Measurements from ENCODE around the gene GNAI2.

Gene GNAI2

DNA sequence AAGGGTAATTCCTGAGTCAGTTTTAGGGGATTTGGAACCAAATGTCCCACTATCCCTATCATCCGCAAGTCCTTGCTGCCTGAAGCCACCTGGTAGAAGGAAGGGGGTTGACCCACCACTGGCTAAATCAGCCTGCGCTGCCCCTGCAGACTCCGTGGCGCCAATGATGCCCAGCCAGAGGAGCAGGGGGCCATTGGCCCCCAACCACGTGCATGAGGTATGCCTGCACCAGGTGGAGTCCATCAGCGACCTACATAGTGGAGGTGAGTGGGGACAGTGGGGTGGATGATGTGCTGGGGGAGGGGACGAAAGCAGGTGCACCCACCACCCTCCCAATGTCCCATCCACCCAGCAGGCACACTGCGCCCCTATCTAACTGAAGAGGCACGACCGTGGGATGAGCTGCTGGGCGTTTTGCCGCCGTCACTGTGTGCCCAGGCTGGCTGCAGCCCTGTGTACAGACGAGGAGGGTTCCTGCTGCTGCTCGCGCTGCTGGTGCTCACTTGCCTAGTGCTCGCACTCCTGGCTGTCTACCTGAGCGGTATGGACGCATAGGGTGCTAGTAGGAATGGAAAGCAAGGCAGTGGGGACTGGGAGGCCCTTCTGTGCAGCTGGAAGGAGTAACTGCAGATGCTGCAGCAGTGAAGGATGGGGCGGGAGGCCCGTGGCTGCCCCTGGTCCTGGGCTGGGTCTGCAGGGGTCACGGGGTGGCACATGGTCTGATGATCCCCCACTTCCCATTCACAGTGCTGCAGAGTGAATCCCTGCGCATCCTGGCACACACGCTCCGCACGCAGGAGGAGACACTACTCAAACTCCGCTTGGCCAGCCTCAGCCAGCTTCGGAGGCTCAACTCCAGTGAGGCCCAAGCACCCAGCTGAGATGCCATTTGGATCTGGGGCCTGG is 50.6 kb downstream of the GNAI2 start:
- no peak for DNase-seq

DNA sequence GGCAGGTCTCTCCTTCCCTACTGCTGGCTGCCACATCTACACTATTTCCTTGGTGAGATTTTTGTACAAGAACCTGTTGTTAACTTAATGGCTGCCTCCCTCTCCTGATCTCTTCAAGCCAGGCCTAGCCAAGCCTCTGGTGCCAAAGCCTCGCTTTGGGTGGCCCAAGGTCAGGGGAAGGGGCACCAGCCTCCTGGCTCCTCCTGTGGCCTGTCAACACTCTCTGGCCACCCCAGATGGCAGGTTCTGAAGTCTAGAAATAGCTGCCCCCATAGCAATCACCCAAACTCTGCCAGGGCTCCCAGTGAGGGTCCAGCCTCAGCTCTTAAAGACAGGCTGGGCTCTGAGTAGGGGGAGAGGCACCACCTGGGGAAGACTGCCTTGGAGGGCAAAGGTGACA is 51.3 kb downstream of the GNAI2 start:
- no peak for DNase-seq

GRCh38 chr3:50288387-50289007 is 52.5 kb downstream of the GNAI2 start:
- no peak for DNase-seq

DNA sequence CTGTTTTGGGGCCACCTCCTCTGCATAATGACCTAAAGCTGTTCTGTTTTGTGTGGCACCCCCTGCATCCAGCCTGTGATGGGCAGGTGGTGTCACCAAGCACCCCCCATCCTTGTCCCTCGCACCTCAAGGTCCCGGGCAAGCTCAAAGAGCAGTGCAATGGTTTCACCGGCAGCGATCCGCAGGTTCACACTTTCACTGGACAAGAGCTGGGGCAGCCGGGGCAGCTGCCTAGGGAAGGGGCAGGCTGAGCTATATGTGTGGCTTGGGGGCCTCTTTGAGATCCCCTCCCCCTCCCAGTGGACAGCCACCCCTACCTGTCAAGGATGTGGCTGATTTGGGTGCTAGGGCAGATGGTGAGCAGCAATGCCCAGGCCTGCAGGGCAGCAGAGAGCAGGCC is 53.1 kb downstream of the GNAI2 start:
- no peak for DNase-seq

GRCh38 chr3:50290161-50290641 is 54.2 kb downstream of the GNAI2 start:
- DNase-seq, result no peak

- DNase-seq, result peak; percentile 87
Measured at GRCh38 chr3:50292159-50293078, 56.4 kb downstream of the GNAI2 start, which contains the start of gene IFRD2. Gene IFRD2, minus strand, starts transcription at chr3:50292429. Its CDS starts 155 bp downstream, at chr3:50292274.

GRCh38 chr3:50293079-50293801 is 57.2 kb downstream of the GNAI2 start:
- no peak for DNase-seq

DNA sequence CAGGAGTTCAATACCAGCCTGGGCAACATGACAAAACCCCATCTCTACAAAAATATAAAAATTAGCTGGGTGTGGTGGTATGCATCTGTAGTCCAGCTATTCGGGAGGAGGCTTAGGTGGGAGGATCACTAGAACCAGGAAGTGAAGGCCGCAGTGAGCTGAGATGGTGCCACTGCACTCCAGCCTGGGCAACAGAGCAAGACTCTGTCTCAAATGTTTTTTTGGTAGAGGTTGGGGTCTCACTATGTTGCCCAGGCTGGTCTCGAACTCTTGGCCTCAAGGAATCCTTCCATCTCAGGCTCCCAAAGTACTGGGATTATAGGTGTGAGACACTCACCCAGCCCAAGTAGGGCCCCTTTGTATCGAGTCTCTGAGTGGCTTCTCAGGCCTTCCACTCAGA is 58.1 kb downstream of the GNAI2 start:
- DNase-seq, result no peak

- no peak for DNase-seq
Measured at GRCh38 chr3:50294492-50295403, 58.7 kb downstream of the GNAI2 start.

DNA sequence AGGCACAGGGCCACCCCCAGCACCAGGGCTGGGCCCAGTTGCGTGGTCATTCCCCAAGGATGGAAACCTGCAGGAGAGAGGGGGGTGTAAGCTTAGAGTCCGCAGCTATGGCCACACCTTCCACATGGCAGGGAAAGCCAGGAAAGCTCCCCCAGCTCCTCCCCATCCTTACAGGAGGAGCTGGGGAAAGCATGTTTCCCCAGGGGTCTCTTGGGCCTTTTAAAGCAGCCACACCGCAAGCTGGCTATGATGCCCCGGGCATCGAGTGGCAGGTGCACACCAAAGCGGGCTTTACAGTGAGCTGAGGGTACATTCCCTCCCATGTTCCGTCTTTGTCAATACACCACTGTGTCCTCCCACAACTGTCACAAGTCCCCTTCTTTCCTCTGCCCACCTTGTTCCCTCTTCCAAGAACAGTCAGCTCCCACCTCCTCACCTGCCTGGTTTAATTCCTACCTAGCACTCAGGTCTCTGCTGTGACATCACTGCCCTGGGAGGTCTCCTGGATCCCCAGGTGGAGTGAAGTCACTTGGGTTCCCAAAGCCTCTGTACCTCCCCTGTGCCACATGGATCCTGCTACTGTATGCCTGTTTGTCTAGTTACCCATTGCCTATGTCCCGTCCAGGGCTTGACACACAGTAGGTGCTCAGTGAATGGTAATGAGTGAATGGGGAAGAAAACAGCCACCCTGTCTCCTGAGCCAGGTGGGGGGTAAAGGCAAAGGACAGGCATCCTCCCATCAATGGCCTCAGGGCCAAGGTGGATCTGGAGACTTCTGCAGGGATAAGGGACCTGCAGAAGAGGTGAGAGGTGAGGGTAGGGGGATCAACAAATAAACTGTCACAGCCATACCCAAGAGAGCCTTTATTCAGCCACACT is 59.8 kb downstream of the GNAI2 start:
- DNase-seq, result no peak

GRCh38 chr3:50296721-50297383 is 60.8 kb downstream of the GNAI2 start:
- no peak for DNase-seq

- DNase-seq, result no peak
Measured at GRCh38 chr3:50297384-50297775, 61.4 kb downstream of the GNAI2 start.

DNA sequence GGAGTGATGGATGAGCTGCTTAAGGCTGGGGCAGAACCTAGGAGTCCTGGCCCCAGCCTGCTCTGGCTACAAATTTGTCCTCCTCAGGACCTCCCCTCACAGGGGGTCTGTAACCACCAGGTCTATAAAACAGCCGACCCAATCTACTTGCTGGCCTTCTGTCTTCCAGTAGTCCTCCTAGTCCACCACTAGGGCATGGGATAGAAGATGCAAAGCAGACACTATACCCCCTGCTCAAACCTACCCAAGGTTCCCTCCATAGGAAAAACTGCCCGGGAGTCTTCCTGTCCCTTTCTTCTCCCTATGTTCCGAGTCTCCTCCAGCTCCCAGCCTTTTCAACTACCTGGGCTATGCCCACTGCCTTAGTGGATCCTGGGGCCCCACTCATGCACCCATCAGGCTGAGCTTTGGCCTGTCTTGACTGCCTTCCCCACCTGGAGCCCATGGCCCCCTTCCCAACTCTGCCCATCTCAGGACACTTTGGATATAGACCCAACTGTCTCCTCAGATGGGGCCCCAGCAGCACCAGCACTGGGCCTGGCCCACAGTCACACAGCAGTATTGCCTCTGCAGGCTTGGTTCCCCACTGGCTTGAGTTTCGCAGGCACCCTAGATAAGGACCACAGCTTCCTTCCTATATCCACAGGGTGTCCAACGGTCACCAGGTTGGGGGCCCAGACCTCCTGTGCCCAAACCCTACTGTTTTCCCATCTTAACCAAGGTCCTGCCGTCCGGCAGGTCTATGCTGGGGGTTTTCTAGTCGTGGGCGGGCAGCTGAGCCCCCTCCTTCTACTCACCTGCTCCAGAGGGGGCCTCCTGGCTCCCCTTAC is 62.1 kb downstream of the GNAI2 start:
- no peak for DNase-seq

DNA sequence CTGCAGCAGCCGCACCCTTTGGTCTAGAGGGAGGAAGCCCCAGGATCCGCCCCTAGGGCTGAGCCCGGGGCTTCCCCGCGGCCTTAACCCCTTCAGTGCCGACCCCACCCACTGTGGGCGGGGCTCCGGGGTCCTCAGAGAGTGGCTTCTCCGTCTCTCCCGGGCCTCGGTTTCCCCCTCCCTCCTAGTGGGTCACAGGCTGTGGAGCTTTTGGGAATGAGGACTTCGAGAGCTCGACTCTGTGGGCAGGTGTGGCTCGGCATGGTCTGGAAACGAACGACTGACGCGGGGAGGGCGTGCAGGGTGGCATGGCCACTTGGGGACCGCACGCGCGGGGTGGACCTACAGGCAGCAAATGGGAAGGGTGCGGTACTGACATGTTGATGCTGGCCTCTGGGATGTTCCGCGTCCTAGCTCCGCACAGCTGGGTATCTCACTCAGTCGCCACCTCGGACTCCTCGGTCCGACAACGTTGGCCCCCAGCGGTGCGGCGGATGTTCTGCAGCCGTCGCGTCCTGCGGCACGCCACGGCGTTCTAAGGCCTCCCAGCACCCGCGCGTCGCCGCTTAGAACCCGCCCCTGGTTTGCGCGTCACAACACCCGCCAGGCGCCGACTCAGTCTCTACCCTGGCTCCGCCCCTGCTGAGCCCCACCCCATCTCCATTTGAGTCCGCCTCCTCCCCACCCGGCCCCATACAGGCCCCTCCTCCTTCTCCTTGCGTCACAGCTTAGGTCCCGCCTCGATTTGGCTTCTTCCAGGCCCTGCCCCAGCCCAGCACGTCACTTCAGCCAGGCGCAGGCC is 63.0 kb downstream of the GNAI2 start, which contains the start of the genes HYAL3 and NAA80:
TSS of gene HYAL3 (minus strand) at position 570 of the 802 bp plus-strand sequence. CDS start 3,803 bp downstream, outside the sequence.
TSS of gene NAA80 (minus strand) at position 570 of the 802 bp plus-strand sequence. CDS start 1,942 bp downstream, outside the sequence.
- peak; percentile 83 for DNase-seq

- DNase-seq, result no peak
Measured at GRCh38 chr3:50299638-50299928, 63.6 kb downstream of the GNAI2 start.

DNA sequence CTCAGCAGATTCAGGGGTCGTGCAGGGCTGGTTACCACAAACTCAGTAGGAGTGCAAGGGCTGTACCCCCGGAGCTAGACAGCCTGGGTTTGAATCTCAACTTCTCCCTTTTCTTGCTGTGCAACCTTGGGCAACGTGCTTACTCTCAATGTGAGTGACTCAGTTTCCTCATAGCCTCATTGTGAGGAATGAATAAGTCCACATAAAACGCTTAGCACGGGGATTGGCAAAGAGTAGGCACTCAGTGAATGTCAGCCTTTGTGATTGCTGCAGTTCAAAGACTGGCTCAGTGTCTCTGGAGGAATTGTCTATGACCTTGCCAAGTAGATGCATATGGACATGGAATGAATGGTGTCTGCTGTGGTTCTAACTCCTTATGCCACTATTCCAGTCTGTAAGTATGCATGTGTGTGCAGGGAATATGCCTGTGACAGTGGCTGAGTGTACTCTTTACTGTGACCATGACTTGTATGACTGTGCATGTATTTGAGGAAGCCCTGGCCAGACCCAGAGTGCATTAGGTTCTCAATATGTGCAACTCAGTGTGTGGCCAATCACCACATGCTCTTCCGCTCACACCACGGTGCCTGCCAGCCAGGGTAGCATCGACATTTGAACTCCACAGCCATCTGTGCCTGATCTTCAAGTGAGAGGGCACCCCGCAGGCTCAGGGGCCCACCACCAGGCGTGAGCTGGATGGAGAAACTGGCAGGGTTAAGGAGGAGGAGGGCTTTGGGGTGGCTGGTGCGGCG is 64.1 kb downstream of the GNAI2 start:
- no peak for DNase-seq

Measured in DMS79 (cell line).